Fibroblast of the aortic adventitia (primary cell): ENCODE data around the gene TXNRD3. TPM values are rescaled to one million over a fixed set of nuclear protein-coding genes. Genes with fewer than 3 reads are reported as not detected.
"Not testable (repeated sequence)": the region's sequence is repeated elsewhere in the genome, so short reads cannot be mapped to it uniquely, and the experiment has no call there.

Experiments
- DNase-seq: peaks from one replicate; pipeline ENCODE4 v3.0.0-alpha.2; 2010; ENCODE audit warnings: low read depth
- H3K4me3 ChIP-seq: 2 replicates; pipeline ENCODE4 v1.5.1; 2011; ENCODE audit warnings: low read depth, mild to moderate bottlenecking, control low read depth, low read length, moderate library complexity
- total RNA-seq: library from RNA; depleted of rRNA; stranded (reverse); fragments of >200 nt; gene quantifications from 2 replicates; pipeline ENCODE4 v1.2.3, GENCODE V29; 2012; ENCODE audit warnings: low replicate concordance
- TF ChIP-seq, protein P1 (sequence below): IDR thresholded peaks from 2 replicates; pipeline ENCODE4 v1.5.1; 2011; ENCODE audit warnings: mild to moderate bottlenecking, low read length, control low read depth, inconsistent platforms; ENCODE audit not compliant: insufficient read depth

Gene TXNRD3
- total RNA-seq, 1 donor: 13.2 TPM

DNA sequence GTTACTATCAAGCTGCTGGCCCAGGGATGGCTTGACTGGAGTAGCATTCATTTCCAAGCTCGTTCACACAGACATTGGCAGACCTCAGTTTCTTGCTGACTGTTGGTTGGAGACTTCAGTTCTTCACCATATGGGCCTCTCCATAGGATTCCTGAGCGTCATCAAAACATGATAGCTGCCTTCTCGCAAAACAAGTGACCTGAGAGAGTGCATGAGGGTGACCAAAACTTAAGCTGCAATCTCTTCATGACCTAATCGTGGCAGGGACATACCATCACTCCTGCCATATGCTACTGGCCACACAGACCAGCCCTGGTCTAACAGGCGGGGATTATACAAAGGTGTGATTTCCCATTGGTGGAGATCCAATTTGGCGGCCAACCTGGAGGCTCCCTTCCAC is 50.2 kb downstream of the TXNRD3 start:
- H3K4me3 ChIP-seq: no peak overlapping the region
- TF ChIP-seq, protein P1, sequence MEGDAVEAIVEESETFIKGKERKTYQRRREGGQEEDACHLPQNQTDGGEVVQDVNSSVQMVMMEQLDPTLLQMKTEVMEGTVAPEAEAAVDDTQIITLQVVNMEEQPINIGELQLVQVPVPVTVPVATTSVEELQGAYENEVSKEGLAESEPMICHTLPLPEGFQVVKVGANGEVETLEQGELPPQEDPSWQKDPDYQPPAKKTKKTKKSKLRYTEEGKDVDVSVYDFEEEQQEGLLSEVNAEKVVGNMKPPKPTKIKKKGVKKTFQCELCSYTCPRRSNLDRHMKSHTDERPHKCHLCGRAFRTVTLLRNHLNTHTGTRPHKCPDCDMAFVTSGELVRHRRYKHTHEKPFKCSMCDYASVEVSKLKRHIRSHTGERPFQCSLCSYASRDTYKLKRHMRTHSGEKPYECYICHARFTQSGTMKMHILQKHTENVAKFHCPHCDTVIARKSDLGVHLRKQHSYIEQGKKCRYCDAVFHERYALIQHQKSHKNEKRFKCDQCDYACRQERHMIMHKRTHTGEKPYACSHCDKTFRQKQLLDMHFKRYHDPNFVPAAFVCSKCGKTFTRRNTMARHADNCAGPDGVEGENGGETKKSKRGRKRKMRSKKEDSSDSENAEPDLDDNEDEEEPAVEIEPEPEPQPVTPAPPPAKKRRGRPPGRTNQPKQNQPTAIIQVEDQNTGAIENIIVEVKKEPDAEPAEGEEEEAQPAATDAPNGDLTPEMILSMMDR: no peak
- DNase-seq: no peak

DNA sequence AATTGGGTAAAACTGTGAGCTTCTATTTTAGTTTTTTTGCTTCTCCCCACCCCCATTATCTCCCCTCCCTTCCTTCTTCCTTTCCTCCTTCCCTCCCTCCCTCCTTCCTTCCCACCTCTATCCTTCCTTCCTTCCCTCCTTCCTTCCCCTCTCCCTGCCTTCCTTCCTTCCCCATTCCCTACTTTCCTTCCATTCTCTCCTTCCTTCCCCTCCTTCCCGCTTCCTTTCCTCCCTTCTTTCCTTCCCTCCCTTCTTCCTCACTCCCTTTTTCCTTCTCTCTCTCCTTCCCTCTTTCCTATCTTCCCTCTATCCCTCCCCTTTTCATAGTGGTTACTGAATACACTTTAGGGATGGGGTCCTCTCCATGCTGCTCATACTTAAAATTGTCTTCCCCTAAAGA is 55.8 kb downstream of the TXNRD3 start:
- DNase-seq: no peak
- H3K4me3 ChIP-seq: no peak overlapping the region
- TF ChIP-seq, protein P1: no peak

DNA sequence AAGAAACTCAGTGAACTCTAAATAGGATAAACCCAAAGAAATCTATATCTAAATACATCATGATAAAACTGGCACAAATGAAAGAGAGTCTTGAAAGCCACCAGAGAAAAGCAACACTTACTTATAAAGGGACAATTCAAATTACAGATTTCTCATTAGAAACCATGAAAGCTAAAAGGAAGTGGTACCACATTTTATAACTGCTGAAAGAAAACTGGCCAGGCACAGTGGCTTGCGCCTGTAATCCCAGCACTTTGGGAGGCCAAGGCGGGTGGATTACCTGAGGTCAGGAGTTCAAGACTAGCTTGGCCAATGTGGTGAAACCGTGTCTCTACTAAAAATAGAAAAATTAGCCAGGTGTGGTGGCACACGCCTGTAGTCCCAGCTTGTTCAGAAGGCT is 59.4 kb downstream of the TXNRD3 start:
- H3K4me3 ChIP-seq, DNase-seq: not testable (repeated sequence)

DNA sequence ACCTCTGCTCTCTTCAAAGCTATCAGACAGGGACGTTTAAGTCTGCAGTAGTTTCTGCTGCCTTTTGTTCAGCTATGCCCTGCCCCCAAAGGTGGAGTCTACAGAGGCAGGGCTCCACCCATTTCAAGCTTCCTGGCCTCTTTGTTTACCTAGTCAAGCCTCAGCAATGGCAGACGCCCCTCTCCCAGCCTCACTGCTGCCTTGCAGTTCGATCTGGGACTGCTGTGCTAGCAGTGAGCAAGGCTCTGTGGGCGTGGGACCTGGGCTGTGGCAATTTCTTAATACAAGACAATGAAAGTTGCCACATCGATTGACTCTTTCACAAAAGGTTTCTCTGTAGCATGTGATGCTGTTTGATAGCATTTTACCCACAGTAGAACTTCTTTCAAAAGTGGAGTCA is 63.4 kb downstream of the TXNRD3 start:
- H3K4me3 ChIP-seq, DNase-seq: not testable (repeated sequence)

DNA sequence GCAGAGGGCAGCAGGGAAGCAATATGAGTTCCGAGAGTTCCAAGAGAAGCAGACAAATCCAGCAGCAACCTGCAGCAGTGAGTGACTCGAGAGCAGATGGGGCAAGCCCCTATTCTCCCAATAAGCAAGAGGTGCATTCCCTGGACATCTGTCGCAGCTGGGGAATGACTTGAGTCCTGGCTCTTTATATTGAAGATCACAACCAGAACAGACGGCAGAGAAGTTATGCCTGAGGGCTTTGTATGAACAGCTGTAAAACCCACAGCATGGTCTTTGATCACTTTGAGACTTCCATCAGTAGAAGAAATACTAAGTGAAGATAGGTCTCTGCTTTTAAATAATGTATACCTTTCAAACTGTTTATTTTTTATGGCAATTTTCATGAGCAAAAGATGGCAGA is 72.6 kb downstream of the TXNRD3 start:
- TF ChIP-seq, protein P1: no peak
- no peak overlapping the region for H3K4me3 ChIP-seq
- no peak for DNase-seq

DNA sequence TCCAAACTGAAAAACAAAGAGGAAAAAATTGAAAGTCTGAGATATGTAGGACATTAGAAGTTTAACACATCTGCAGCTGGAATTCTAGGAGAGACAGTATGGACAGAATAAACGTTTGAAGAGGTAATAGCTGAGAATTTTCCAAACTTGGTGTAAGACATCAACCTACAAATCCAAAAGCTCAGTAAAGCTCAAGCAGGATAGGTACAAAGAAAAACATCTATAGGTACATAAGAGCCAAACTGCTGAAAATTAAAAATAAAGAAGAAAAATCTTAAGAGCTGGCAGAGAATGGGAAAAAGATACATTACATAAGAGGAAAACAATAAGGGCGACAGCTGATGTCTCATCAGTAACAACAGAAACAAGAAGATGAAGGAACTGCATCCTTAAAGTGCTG is 73.4 kb downstream of the TXNRD3 start:
- no peak overlapping the region for H3K4me3 ChIP-seq
- TF ChIP-seq, protein P1: no peak
- no peak for DNase-seq

DNA sequence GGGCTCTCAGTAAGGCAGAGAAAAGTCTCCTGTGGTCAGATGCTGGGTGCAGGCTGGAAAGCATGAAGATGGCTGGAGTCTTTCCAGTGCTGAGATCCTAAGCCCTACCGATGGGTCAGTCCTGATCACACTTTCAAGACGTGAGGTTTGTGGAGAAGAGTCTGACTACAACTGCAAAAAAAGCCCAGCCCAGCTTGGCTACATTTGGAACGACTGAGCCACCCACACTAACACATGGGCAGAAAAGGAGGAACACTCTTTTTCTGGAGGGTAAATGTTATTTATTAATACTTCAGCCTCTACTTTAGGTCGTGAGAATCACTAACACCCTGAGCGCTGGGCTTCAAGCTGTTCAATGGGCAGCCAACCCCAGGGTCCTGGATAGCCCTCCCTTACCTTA is 74.2 kb downstream of the TXNRD3 start:
- H3K4me3 ChIP-seq: no peak overlapping the region
- TF ChIP-seq, protein P1: no peak
- DNase-seq: no peak

DNA sequence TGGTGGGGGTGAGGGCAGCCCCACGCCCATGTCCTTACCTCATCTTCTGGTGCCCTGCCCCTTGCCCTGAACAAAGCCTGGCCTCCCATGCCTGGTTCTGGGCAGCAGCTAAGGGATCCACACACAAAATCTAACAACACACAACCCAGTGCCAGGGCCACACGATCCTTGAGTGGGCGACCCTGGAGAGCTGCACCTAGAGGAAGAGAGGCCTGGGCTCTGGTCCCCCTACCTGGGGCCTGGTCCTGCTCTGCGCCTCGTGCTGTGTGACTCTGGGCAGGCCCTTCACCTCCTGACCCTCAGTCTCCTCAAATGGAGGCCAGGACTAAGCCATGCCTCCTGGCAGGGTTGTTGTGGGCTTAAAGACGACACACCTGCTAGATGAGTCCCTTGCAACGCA is 76.2 kb downstream of the TXNRD3 start:
- no peak for DNase-seq
- TF ChIP-seq, protein P1: no peak
- H3K4me3 ChIP-seq: no peak overlapping the region
